ENCODE results near the gene UTP25.
"Not testable (repeated sequence)": the region's sequence is repeated elsewhere in the genome, so short reads cannot be mapped to it uniquely, and the experiment has no call there.

The UTP25 gene, protein sequence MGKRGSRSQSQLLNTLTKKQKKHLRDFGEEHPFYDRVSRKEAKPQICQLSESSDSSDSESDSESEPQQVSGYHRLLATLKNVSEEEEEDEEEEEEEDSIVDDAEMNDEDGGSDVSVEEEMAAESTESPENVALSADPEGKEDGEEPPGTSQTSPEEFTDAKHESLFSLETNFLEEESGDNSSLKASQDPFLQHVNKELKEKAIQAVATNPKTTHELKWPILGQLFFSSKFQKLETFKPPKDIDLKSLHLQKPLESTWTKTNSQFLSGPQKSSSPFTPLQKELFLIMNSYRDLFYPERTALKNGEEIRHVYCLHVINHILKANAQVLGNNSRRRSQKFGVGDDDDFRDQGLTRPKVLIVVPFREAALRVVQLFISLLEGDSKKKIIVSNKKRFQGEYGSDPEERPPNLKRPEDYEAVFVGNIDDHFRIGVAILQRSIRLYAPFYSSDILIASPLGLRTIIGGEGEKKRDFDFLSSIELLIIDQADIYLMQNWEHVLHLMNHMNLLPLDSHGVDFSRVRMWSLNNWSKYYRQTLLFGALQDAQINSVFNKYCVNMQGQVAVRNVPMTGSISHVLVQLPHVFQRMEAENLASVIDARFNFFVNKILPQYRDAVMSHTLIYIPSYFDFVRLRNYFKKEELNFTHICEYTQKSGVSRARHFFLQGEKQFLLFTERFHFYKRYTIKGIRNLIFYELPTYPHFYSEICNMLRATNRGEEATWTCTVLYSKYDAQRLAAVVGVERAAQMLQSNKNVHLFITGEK

GRCh38 chr1:209827384-209828262 lies at the start of gene UTP25:
Gene UTP25, plus strand, starts transcription at chr1:209827972. Its CDS starts 92 bp downstream, at chr1:209828064.
- DNase-seq: peak; percentile 93 to 98 (median 94)

DNA sequence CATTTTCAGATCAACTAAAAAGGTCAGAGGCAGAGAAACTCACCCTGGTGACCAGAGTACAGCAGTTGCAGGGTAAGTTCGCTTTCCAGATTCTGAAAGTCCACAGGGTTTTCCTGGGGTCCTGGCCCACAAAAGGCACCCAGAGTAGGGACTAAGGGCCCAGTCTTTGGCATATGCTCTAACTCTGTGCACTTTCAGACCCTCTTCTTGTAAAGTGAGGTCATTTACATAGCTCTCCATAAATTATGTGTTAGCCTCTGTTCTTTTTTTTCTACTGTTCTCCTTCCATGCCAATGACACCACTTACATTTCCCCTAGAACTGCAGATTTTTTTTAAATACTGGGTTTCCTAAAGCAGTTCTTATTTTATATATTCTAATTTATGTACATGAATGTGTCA lies 49.7 kb upstream of the UTP25 start:
- no peak for DNase-seq

DNA sequence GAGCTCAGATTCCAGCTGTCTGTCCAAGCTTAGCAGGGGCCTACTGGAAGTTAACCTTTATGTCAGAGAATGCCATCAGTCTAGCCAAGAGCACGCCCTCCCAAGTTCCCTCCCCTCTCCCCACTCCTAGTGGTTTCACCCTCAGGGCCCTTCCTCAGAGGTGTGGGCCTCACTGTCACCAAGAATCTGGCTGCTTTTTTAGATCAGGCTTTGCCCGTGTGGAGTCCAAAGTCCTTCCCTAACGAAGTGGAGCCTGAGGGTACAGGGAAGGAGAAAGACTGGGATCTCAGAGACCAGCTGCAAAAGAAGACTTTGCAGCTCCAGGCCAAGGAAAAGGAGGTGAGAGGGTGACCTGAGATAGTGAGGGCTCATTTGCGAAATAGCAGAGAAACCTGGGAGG lies 47.5 kb upstream of the UTP25 start:
- DNase-seq: no peak

- DNase-seq: no peak
Observed at GRCh38 chr1:209783386-209783785, 44.4 kb upstream of the UTP25 start.

GRCh38 chr1:209784265-209785169 lies 43.3 kb upstream of the UTP25 start, which contains the start of gene C1orf74:
Gene C1orf74, minus strand, starts transcription at chr1:209784559. Its CDS starts 925 bp downstream, at chr1:209783634.
- peak; percentile 95 to 99 (median 98) for DNase-seq

- no peak for DNase-seq
Observed at GRCh38 chr1:209785592-209785991, 42.2 kb upstream of the UTP25 start.

GRCh38 chr1:209786146-209786545 lies 41.6 kb upstream of the UTP25 start:
- DNase-seq: no peak

DNA sequence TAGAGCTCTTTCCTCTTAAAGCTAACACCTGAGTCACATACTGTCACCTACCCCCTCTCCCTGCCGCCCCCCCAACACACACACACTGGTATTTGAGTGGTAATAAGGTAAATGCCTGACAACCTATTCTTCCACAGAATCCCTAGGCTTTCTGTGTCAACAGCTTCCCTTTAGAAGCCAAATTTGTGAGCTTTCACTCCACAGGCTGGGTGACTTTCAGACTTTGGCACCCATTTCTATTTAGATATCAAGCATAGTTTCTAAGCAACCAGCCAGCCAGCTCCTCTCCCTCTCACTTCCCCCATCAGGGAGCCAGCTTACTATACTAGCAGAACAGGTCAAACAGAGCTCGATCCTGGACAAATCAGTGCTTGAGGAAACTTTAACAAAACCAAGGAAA lies 40.2 kb upstream of the UTP25 start:
- no peak for DNase-seq

DNA sequence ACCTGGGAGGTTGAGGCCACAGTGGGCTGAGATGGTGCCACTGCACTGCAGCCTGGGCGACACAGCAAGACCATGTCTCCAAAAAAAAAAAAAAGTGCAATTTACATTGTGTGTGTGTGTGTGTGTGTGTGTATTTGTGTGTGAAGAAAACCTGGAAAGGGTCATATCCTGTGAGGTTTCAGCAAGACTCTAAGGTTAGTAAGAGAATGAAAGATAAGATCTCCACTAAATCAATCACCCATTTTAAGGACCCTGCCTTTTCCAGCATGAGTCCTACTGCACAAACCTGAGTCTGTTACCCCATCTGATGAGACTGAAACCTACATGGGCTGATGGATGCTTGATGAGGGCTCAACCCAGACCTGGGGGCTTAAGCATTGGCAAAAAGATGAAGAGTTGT lies 38.5 kb upstream of the UTP25 start:
- no peak for DNase-seq

GRCh38 chr1:209790286-209791193 lies 37.2 kb upstream of the UTP25 start:
- DNase-seq: no peak

DNA sequence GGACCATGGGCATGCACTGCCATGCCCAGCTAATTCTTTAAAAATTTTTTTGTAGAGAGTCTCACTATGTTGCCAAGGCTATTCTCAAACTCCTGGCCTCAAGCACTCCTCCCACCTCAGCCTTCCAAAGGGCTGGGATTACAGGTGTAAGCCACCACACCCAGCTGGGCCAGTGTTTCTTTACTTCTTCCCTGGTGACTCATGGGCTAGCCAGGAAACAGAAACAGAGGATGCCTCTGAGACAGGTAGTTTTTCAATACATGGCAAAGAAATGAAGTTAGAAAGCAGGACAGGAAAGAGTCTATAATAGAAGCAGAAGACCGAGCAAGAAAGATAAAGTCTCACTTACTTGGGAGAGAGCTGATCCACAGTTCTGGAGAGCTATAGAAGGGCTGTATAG lies 35.9 kb upstream of the UTP25 start:
- DNase-seq: no peak

GRCh38 chr1:209793711-209794110 lies 34.1 kb upstream of the UTP25 start:
- not testable (repeated sequence) for DNase-seq

- no peak for DNase-seq
Observed at GRCh38 chr1:209797978-209798639, 29.7 kb upstream of the UTP25 start.

DNA sequence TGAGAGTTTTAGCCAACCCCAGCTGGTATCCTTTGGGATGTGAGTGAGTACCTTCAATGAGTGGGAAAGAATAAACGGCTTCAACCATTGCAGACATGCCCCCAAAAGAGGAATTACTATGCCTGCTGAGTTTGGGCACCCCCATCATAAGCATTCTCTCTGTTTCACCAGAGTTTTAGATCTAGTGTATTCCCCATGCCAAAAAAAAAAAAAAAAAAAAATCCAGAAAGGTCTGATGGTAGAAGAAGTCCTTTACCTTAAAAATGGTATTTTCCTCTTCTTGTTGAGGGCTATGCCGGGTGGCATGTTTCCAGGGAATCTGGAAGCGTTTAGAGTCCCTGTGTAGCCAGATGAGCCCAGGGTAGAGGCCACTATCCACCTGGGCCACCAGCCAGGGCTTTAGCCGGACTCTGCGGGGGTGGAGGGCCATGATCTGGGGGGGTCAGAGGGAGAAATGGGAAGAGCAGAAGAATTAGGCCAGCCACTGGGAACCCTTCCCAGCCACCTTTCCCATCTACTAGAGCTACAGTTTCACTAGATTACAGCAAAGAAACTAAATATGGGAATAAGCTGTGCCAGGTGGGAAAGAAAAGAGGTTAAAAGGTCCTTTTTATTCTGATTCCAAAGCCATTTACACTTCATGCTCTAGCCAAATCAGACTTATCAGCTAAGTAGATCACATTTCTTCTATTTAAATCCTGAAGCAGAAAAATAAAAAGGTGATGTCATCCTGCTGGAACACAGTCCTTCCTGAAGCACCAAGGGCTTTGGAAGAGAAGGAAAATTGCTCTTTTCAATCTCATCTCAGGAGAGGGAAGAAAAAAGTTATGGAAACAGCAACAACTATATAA lies 26.6 kb upstream of the UTP25 start:
- DNase-seq: no peak

DNA sequence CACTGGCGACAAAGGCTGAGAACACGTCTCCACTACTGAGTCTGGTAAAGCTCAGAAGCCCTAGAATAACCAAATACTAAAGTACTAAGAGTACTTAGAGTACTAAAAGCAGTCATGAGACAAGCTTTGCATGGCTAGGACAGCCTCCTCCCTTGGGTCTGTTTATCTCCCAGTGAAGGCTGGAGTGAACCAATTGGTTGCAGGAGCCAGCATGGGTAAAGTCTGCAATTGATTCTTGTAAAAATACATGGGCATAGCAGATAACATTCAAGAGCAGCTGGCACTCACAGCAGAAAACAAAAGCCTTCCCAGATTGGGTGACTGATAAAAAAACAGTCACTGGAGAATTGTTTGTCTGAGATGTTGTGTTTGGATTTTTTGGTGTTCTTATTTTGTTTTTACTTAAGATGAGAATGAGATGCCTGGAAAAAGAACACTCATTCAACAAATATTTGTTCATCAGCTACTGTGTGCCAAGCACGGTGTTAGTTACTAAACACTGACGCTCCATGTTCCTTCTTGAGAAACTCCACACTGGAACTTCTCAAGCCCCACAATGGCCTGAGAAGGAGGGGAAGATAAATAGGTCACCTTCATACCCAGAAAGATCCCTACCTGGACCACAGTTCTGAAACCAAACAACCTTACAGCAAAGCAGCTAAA lies 25.5 kb upstream of the UTP25 start:
- DNase-seq: no peak

DNA sequence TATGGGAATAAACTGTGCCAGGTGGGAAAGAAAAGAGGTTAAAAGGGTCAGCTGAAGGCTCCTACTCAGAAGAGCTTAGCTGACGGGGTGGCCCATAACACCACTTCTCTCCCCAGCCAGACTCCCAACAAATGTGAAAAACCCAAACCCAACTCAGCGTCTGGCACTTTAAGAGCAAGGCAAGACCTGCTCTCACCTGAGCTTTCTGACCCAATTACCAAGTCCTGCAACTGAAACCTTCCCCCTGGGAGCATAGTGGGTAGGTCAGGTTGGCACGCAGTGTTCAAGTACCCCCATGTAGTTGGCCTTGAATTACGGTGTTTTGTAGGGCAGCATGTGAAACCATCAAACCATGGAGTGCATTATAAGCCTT lies 25.0 kb upstream of the UTP25 start:
- no peak for DNase-seq

DNA sequence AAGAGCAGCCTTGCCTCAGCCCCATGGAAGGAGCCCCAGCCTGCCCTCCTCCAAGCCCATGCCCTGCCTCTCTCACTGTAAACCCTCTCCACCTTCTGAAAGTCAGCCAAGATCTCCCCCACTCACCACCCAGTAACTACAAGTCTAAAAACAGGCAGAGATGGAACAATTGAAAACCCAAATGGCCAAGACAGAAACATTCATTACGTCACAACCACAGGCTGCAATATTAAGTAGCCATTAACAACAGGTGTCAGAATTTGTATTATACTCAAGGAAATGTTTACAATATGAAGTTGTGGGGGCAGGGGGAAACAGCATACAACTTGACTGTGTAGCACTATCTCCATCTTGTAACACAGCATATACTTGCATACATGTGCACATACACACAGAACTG lies 24.2 kb upstream of the UTP25 start:
- no peak for DNase-seq

GRCh38 chr1:209805341-209805781 lies 22.4 kb upstream of the UTP25 start:
- DNase-seq: no peak
